Activated CD4-positive, alpha-beta T cell treated with anti-CD3 and anti-CD28 coated beads, Interleukin-2, amount 10 ng/mL, durations not matched to agents 7 days and 5 days (primary cell): ENCODE results near the gene SLC25A30. TPM values are rescaled to one million over a fixed set of nuclear protein-coding genes. Genes with fewer than 3 reads are reported as not detected.
"Not testable (repeated sequence)": the region's sequence is repeated elsewhere in the genome, so short reads cannot be mapped to it uniquely, and the experiment has no call there.

Experiments
- CTCF ChIA-PET: fragments of 350-600 bp; sonication (Branson Sonifier 250); formaldehyde crosslinking; loops from one replicate; lab custom pipeline; 2021; ENCODE audit warnings: antibody characterized with exemption; lab: Charles Lee
- POLR2A ChIA-PET: fragments of 350-600 bp; sonication (Branson Sonifier 250); formaldehyde crosslinking; loops from one replicate; lab custom pipeline; 2021; ENCODE audit warnings: antibody characterized with exemption; lab: Charles Lee
- DNase-seq: peaks from one replicate; pipeline ENCODE4 v3.0.0-alpha.2; 2020
- H3K27ac Mint-ChIP-seq: one replicate; pipeline ENCODE4 v1.8.0; 2021; ENCODE audit warnings: mild to moderate bottlenecking, moderate library complexity, mixed read lengths
- H3K27me3 Mint-ChIP-seq: one replicate; pipeline ENCODE4 v1.8.0; 2021; ENCODE audit warnings: mixed read lengths
- H3K36me3 Mint-ChIP-seq: one replicate; pipeline ENCODE4 v1.8.0; 2021; ENCODE audit warnings: low read depth, mixed read lengths
- H3K4me1 Mint-ChIP-seq: one replicate; pipeline ENCODE4 v1.8.0; 2021; ENCODE audit warnings: mixed read lengths
- H3K4me3 Mint-ChIP-seq: one replicate; pipeline ENCODE4 v1.8.0; 2021; ENCODE audit warnings: mild to moderate bottlenecking, moderate library complexity, mixed read lengths
- H3K9me3 Mint-ChIP-seq: one replicate; pipeline ENCODE4 v1.8.0; 2021; ENCODE audit warnings: mixed read lengths
- total RNA-seq, 2 experiments: library from RNA; stranded (reverse); gene quantifications; one replicate each; pipeline ENCODE4 v1.2.3, GENCODE V29; 2021

The SLC25A30 gene
- total RNA-seq, 2 experiments from 2014 or later: 20.6 to 21.2 TPM

- H3K27ac Mint-ChIP-seq: peak overlapping the region; percentile 20
- no peak overlapping the region for H3K4me3 Mint-ChIP-seq
- CTCF ChIA-PET: interaction anchor here (0.9 kb wide), 2 partner anchors 23 to 73 kb away, joined by 3 read pairs; partner anchors contain the start of gene COG3
These were observed 23.5 kb upstream of the SLC25A30 start for GRCh38 chr13:45441633-45442032.

GRCh38 chr13:45439781-45440462 is 21.7 kb upstream of the SLC25A30 start:
- H3K36me3 Mint-ChIP-seq: no peaks in the 10 kb centered on the region
- no peaks in the 10 kb centered on the region for H3K9me3 Mint-ChIP-seq
- DNase-seq: no peak
- H3K27ac Mint-ChIP-seq: no peak overlapping the region
- peaks cover 19% of the 10 kb centered on the region for H3K4me1 Mint-ChIP-seq
- CTCF ChIA-PET: interaction anchor here (0.5 to 2.0 kb wide), 4 partner anchors 9 to 325 kb away, joined by 3 to 7 read pairs (median 3); partner anchors contain the start of gene SLC25A30
- POLR2A ChIA-PET: no interaction called here
- H3K4me3 Mint-ChIP-seq: no peak overlapping the region
- no peaks in the 10 kb centered on the region for H3K27me3 Mint-ChIP-seq

More at GRCh38 chr13:45441633-45442032, 23.5 kb upstream of the SLC25A30 start:
- Mint-ChIP-seq H3K4me1 (peaks cover 19% of the 10 kb centered on the region), H3K27me3 (peaks cover 4% of the 10 kb centered on the region), H3K9me3 (no peaks in the 10 kb centered on the region), H3K36me3 (no peaks in the 10 kb centered on the region)
- DNase-seq: peak; percentile 23
- POLR2A ChIA-PET: no interaction called here

DNA sequence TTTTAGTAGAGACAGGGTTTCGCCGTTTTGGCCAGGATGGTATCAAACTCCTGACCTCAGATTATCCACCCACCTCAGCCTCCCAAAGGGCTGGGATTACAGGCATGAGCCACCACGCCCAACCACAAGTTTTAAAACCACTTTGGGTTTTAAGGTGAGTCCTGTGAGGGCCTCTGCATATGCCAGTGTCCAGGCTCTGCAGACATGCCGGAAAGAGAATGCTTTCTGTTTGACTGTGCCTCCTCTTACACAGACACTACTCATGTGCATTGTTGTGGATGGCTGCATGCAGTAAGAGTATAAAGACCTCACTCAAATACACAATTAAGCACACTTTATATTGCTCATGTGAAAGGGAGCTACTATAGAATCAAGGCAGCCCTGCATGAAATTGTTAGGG is 20.8 kb upstream of the SLC25A30 start:
- Mint-ChIP-seq H3K9me3 (no peaks in the 10 kb centered on the region), H3K27me3 (no peaks in the 10 kb centered on the region), H3K27ac (no peak overlapping the region), H3K4me3 (no peak overlapping the region), H3K36me3 (no peaks in the 10 kb centered on the region), H3K4me1 (peaks cover 19% of the 10 kb centered on the region)
- DNase-seq: no peak
- ChIA-PET POLR2A (no interaction called here), CTCF (interaction anchor here (0.5 to 2.0 kb wide), 6 partner anchors 10 to 910 kb away, joined by 3 to 7 read pairs (median 4); partner anchors contain the start of gene SLC25A30)

DNA sequence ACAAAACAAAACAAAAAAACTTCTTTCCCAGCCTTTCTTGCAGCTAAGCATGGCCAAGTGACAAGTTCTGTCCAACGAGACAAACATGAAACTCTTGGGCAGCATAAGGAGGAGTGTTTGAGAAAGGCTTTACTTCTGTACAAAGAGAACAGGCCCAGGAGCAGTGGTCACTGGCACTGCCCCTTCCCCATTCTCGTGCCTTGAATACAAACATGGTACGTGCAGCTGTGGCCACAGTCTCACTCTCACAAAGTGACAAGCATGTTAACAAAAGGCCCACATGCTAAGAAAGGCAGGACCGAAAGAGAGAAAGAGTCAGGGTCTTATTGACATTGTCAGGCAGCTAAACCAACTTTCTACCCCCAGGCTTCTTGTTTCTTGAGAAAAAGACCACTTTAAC is 19.8 kb upstream of the SLC25A30 start:
- Mint-ChIP-seq H3K36me3 (no peaks in the 10 kb centered on the region), H3K27ac (no peak overlapping the region), H3K4me1 (peaks cover 18% of the 10 kb centered on the region), H3K27me3 (peaks cover 3% of the 10 kb centered on the region), H3K9me3 (no peaks in the 10 kb centered on the region), H3K4me3 (no peak overlapping the region)
- no peak for DNase-seq
- POLR2A ChIA-PET: no interaction called here
- CTCF ChIA-PET: no interaction called here

- no peaks in the 10 kb centered on the region for H3K36me3 Mint-ChIP-seq
- H3K27me3 Mint-ChIP-seq: peaks cover 3% of the 10 kb centered on the region
- no peak overlapping the region for H3K27ac Mint-ChIP-seq
- ChIA-PET CTCF (no interaction called here), POLR2A (no interaction called here)
- H3K9me3 Mint-ChIP-seq: no peaks in the 10 kb centered on the region
- H3K4me1 Mint-ChIP-seq: peaks cover 15% of the 10 kb centered on the region
- no peak overlapping the region for H3K4me3 Mint-ChIP-seq
- no peak for DNase-seq
These were observed 18.8 kb upstream of the SLC25A30 start for GRCh38 chr13:45436953-45437352.

- peaks cover 9% of the 10 kb centered on the region for H3K4me1 Mint-ChIP-seq
- POLR2A ChIA-PET: no interaction called here
These were observed 18.2 kb upstream of the SLC25A30 start for GRCh38 chr13:45436332-45436731.

GRCh38 chr13:45434556-45435371 is 16.6 kb upstream of the SLC25A30 start:
- no peaks in the 10 kb centered on the region for H3K36me3 Mint-ChIP-seq
- H3K27ac Mint-ChIP-seq: no peak overlapping the region
- CTCF ChIA-PET: interaction anchor here (1.1 kb wide), 2 partner anchors 18 to 93 kb away, joined by 3 read pairs; partner anchors contain the start of gene TPT1
- peaks cover 4% of the 10 kb centered on the region for H3K4me1 Mint-ChIP-seq
- H3K9me3 Mint-ChIP-seq: no peaks in the 10 kb centered on the region
- peaks cover 3% of the 10 kb centered on the region for H3K27me3 Mint-ChIP-seq
- no peak overlapping the region for H3K4me3 Mint-ChIP-seq
- DNase-seq: no peak
- POLR2A ChIA-PET: no interaction called here

More at GRCh38 chr13:45436332-45436731, 18.2 kb upstream of the SLC25A30 start:
- CTCF ChIA-PET: no interaction called here
- Mint-ChIP-seq H3K4me3 (no peak overlapping the region), H3K27ac (no peak overlapping the region), H3K27me3 (peaks cover 3% of the 10 kb centered on the region), H3K9me3 (no peaks in the 10 kb centered on the region), H3K36me3 (no peaks in the 10 kb centered on the region)
- DNase-seq: no peak

- POLR2A ChIA-PET: no interaction called here
These were observed 15.2 kb upstream of the SLC25A30 start for GRCh38 chr13:45433381-45433790.

GRCh38 chr13:45432737-45433380 is 14.7 kb upstream of the SLC25A30 start:
- H3K9me3 Mint-ChIP-seq: no peaks in the 10 kb centered on the region
- ChIA-PET POLR2A (no interaction called here), CTCF (no interaction called here)
- H3K4me3 Mint-ChIP-seq: no peak overlapping the region
- no peak overlapping the region for H3K27ac Mint-ChIP-seq
- H3K36me3 Mint-ChIP-seq: no peaks in the 10 kb centered on the region
- no peak for DNase-seq
- H3K4me1 Mint-ChIP-seq: no peaks in the 10 kb centered on the region
- H3K27me3 Mint-ChIP-seq: peaks cover 3% of the 10 kb centered on the region

More at GRCh38 chr13:45433381-45433790, 15.2 kb upstream of the SLC25A30 start:
- DNase-seq: no peak
- H3K27ac Mint-ChIP-seq: no peak overlapping the region
- H3K27me3 Mint-ChIP-seq: peaks cover 3% of the 10 kb centered on the region
- H3K4me1 Mint-ChIP-seq: no peaks in the 10 kb centered on the region
- CTCF ChIA-PET: no interaction called here
- no peak overlapping the region for H3K4me3 Mint-ChIP-seq
- H3K36me3 Mint-ChIP-seq: no peaks in the 10 kb centered on the region
- H3K9me3 Mint-ChIP-seq: no peaks in the 10 kb centered on the region

DNA sequence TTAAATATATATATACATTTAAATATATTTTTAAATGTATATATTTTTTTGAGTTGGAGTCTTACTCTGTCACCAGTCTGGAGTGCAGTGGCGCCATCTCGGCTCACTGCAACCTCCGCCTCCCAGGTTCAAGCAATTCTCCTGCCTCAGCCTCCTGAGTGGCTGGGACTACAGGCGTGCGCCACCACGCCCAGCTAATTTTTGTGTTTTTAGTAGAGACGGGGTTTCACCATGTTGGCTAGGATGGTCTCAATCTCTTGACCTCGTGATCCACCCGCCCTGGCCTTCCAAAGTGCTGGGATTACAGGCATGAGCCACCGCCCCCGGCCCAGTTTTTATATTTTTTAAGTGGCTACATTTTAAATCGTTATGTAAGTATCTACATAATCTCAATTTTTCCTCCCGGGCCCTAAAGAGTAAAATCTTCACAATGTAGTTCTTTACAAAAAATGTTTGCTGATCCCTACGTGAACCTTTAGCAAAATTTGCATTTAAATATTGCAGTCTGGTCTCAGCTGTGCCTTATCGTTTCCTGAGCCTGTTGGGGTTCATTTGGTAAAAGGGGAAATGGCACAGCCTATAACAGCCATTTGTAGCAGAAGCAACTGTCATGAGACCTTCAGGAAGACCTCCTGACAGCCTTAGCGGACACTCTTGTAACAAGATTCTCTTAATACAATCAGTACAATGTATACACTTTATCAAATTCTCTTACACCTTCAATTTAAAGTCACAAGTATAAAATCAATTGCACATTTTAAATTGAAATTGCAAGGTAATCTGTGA is 8.1 kb upstream of the SLC25A30 start:
- H3K27ac Mint-ChIP-seq, DNase-seq, H3K27me3 Mint-ChIP-seq, H3K4me3 Mint-ChIP-seq, H3K36me3 Mint-ChIP-seq, H3K4me1 Mint-ChIP-seq, H3K9me3 Mint-ChIP-seq, CTCF ChIA-PET, POLR2A ChIA-PET: not testable (repeated sequence)

DNA sequence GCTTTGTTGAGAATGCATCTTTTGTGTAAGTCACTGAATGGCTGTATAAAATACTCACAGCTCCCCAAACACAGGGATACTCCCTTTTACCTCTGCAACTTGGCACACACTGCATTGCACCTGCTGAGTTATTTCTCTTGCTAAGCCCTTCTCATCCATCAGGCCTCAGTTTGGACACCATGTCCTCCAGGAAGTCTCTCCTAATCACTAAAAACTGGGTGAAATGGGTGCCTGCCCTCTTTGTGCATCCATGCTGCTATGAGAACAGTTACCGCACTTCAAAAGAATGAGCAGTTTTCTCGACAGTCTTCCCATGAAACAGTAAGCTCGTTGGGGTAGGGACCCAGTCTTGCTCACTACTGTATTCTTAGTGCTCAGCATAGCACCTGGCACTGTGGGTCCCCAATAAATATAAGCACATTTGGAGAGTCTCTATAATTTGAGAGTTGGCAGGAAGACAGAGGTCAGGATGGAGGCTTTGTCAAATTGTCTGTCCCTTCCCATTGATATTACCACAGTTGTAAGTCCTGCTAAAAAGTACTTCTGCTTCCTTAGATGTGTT is 4.6 kb upstream of the SLC25A30 start:
- ChIA-PET POLR2A (no interaction called here), CTCF (no interaction called here)
- no peak for DNase-seq
- peaks cover 3% of the 10 kb centered on the region for H3K4me1 Mint-ChIP-seq
- H3K9me3 Mint-ChIP-seq: no peaks in the 10 kb centered on the region
- H3K4me3 Mint-ChIP-seq: no peak overlapping the region
- no peaks in the 10 kb centered on the region for H3K27me3 Mint-ChIP-seq
- no peaks in the 10 kb centered on the region for H3K36me3 Mint-ChIP-seq
- no peak overlapping the region for H3K27ac Mint-ChIP-seq

GRCh38 chr13:45419945-45420344 is 1.8 kb upstream of the SLC25A30 start:
- DNase-seq: no peak
- Mint-ChIP-seq H3K9me3 (no peaks in the 10 kb centered on the region), H3K27ac (no peak overlapping the region), H3K4me1 (peaks cover 13% of the 10 kb centered on the region), H3K4me3 (no peak overlapping the region), H3K36me3 (peaks cover 5% of the 10 kb centered on the region), H3K27me3 (no peaks in the 10 kb centered on the region)
- ChIA-PET POLR2A (no interaction called here), CTCF (no interaction called here)
